Kidney (tissue), 22 donors: ENCODE data around the gene POLD3. TPM values are rescaled to one million over a fixed set of nuclear protein-coding genes. Genes with fewer than 3 reads are reported as not detected.

Experiments used
- DNase-seq, 5 donors: peaks; one replicate each; pipeline ENCODE4 v3.0.0-alpha.2; 2013 to 2020
- FAIRE-seq: peaks from 2 replicates; lab custom pipeline; 2012; peaks lifted over from hg19 to GRCh38; lab: Jason Lieb, UNC
- H3K27ac ChIP-seq, 2 donors: one replicate each; pipeline ENCODE4 v1.7.0; 2013; ENCODE audit warnings: low read depth in 2 of 2, low read length in 2 of 2, inconsistent platforms in 1 of 2
- H3K27me3 ChIP-seq: one replicate; pipeline ENCODE4 v1.7.1; 2013; ENCODE audit warnings: low read length, inconsistent platforms; ENCODE audit not compliant: control insufficient read depth, insufficient read depth
- H3K36me3 ChIP-seq, 3 donors: one replicate each; pipeline versions ENCODE4 v1.7.0 to v1.7.1; 2013; ENCODE audit warnings: low read length in 3 of 3, control low read depth in 1 of 3, inconsistent platforms in 1 of 3; ENCODE audit not compliant: insufficient read depth in 3 of 3, control insufficient read depth in 2 of 3
- H3K4me1 ChIP-seq, 3 donors: one replicate each; pipeline versions ENCODE4 v1.7.0 to v1.7.1; 2013; ENCODE audit warnings: low read length in 3 of 3, inconsistent platforms in 1 of 3, low read depth in 1 of 3; ENCODE audit not compliant: control insufficient read depth in 2 of 3, insufficient read depth in 2 of 3
- H3K4me3 ChIP-seq, 3 donors: one replicate each; pipeline versions ENCODE4 v1.7.0 to v1.8.1; 2013; ENCODE audit warnings: low read length in 3 of 3, control low read depth in 1 of 3, inconsistent platforms in 1 of 3
- H3K9ac ChIP-seq, 3 donors: one replicate each; pipeline versions ENCODE4 v1.7.0 to v1.7.1; 2013; ENCODE audit warnings: low read length in 3 of 3, control low read depth in 1 of 3, inconsistent platforms in 1 of 3
- H3K9me3 ChIP-seq, 3 donors: one replicate each; pipeline versions ENCODE4 v1.7.0 to v1.7.1; 2013; ENCODE audit warnings: low read length in 3 of 3, control low read depth in 1 of 3, inconsistent platforms in 1 of 3; ENCODE audit not compliant: control insufficient read depth in 2 of 3, insufficient read depth in 1 of 3
- CTCF ChIP-seq: IDR thresholded peaks from 3 replicates; pipeline ENCODE4 v1.5.1; 2012; ENCODE audit warnings: mild to moderate bottlenecking, moderate library complexity, borderline replicate concordance; ENCODE audit not compliant: insufficient read depth; ENCODE audit errors: extremely low read depth
- intact Hi-C: fragments of 100-400 bp; cut with DNase I; formaldehyde crosslinking; loops from one replicate; pipeline ENCODE4 v1.11.1; 2022
- long read RNA-seq, 10 donors: library from polyadenylated mRNA in 1 of 10; unstranded in 1 of 10; transcript quantifications; one replicate each; pipeline ENCODE4 v2.0.0 and lab custom pipeline, GENCODE V29; 2021 to 2026
- polyA plus RNA-seq: library from polyadenylated mRNA; stranded (reverse); fragments of 350-450 nt; fragmentation: Illumina TruSeq; extraction: RNeasy Lipid Tissue Mini Kit (QIAGEN cat#74804); gene quantifications from one replicate; pipeline ENCODE4 v1.2.3, GENCODE V29; 2014; ENCODE audit warnings: low read depth, low replicate concordance; ENCODE audit not compliant: insufficient read depth
- total RNA-seq: library from RNA; stranded (reverse); fragmentation: NEBNext Ultra II Directional; extraction: Animal tissue kit (Norgen Biotek cat#: 25700); gene quantifications from one replicate; pipeline ENCODE4 v1.2.1, GENCODE V29; 2021
- donor health status: control.
- donor health status: control.
- donor health status: control.
- donor health status: control.
- donor health status: control.
- donor health status: DM: yes; HTN: yes; CAD: no.
- donor health status: Normal renal cell carcinoma (clear cell type).

The POLD3 gene
- total RNA-seq (22.3 TPM), polyA plus RNA-seq (12.8 TPM)
- long read RNA-seq, donor 1, partial matches to known transcripts = 16 of 19 reads
- long read RNA-seq, donor 1, other reads (novel, unspliced or antisense) = 0 of 19 reads
- long read RNA-seq, donor 2, partial matches to known transcripts = 0 of 2 reads
- long read RNA-seq, donor 2, other reads (novel, unspliced or antisense) = 0 of 2 reads
- long read RNA-seq, donor 3, partial matches to known transcripts = 0 of 4 reads
- long read RNA-seq, donor 3, other reads (novel, unspliced or antisense) = 0 of 4 reads
- long read RNA-seq, donor 4, partial matches to known transcripts = 0 of 1 reads
- long read RNA-seq, donor 4, other reads (novel, unspliced or antisense) = 0 of 1 reads
- long read RNA-seq, donor 5 = 0 reads
- long read RNA-seq, donor 6, partial matches to known transcripts = 5 of 10 reads
- long read RNA-seq, donor 6, other reads (novel, unspliced or antisense) = 0 of 10 reads
- long read RNA-seq, donor 7, partial matches to known transcripts = 8 of 16 reads
- long read RNA-seq, donor 7, other reads (novel, unspliced or antisense) = 4 of 16 reads
- long read RNA-seq, donor 8, partial matches to known transcripts = 0 of 2 reads
- long read RNA-seq, donor 8, other reads (novel, unspliced or antisense) = 0 of 2 reads
- long read RNA-seq, donor 9, partial matches to known transcripts = 0 of 2 reads
- long read RNA-seq, donor 9, other reads (novel, unspliced or antisense) = 0 of 2 reads
- long read RNA-seq, donor 10, partial matches to known transcripts = 0 of 1 reads
- long read RNA-seq, donor 10, other reads (novel, unspliced or antisense) = 0 of 1 reads

- H3K4me1 ChIP-seq = peaks cover 0 to 12% (median 3%) of the 10 kb centered on the region in 3 donors
- FAIRE-seq (peak; percentile 11), DNase-seq (peak; percentile 95 to 98 (median 97))
- H3K4me3 ChIP-seq = peak within 1 kb of the TSS; percentile 74 to 89 (median 77)
- peaks cover 0 to 7% (median 0%) of the 10 kb centered on the region in 3 donors for H3K36me3 ChIP-seq
- no peak for TF ChIP-seq CTCF
- H3K27ac ChIP-seq = peak within 1 kb of the TSS; percentile 74 to 83
- peak within 1 kb of the TSS; percentile 77 to 87 (median 78) for H3K9ac ChIP-seq
- no peaks in the 10 kb centered on the region for H3K9me3 ChIP-seq
- intact Hi-C loops = no loop called here
- H3K27me3 ChIP-seq = no peaks in the 10 kb centered on the region
These were observed at the start of gene POLD3 for GRCh38 chr11:74592441-74593362. Gene POLD3 (plus strand): TSS chr11:74592582. CDS start chr11:74592659, 77 bp downstream.

GRCh38 chr11:74543991-74544390, 48.4 kb upstream of the POLD3 start:
- no peaks in the 10 kb centered on the region for H3K27me3 ChIP-seq
- no peak overlapping the region for H3K27ac ChIP-seq
- no peak for TF ChIP-seq CTCF
- DNase-seq (no peak), FAIRE-seq (no peak)
- H3K9me3 ChIP-seq = peaks cover 0 to 7% (median 0%) of the 10 kb centered on the region in 3 donors
- intact Hi-C loops = no loop called here
- H3K4me1 ChIP-seq = no peaks in the 10 kb centered on the region
- no peaks in the 10 kb centered on the region for H3K36me3 ChIP-seq
- no peak overlapping the region for H3K9ac ChIP-seq
- no peak overlapping the region for H3K4me3 ChIP-seq

GRCh38 chr11:74546752-74547151, 45.6 kb upstream of the POLD3 start:
- peaks cover 0 to 7% (median 0%) of the 10 kb centered on the region in 3 donors for H3K9me3 ChIP-seq
- H3K4me1 ChIP-seq = no peaks in the 10 kb centered on the region
- FAIRE-seq (no peak), DNase-seq (no peak)
- no peak overlapping the region for H3K4me3 ChIP-seq
- intact Hi-C loops = no loop called here
- no peaks in the 10 kb centered on the region for H3K27me3 ChIP-seq
- H3K27ac ChIP-seq = no peak overlapping the region
- no peak for TF ChIP-seq CTCF
- H3K36me3 ChIP-seq = no peaks in the 10 kb centered on the region
- H3K9ac ChIP-seq = no peak overlapping the region
